Astrocyte of the hippocampus (primary cell): ENCODE measurements around the gene MYRF.

Experiments
- DNase-seq: peaks from one replicate; pipeline ENCODE4 v3.0.0; 2011; ENCODE audit warnings: low read depth, low spot score

Gene MYRF

GRCh38 chr11:61739413-61739812, 13.0 kb upstream of the MYRF start:
- DNase-seq = no peak

- no peak for DNase-seq
Measured at GRCh38 chr11:61739966-61740365, 12.5 kb upstream of the MYRF start.

GRCh38 chr11:61742391-61742790, 10.0 kb upstream of the MYRF start:
- no peak for DNase-seq

- DNase-seq = no peak
Measured at GRCh38 chr11:61743486-61744095, 8.8 kb upstream of the MYRF start.

- DNase-seq = no peak
Measured at GRCh38 chr11:61744181-61744580, 8.3 kb upstream of the MYRF start.

- DNase-seq = no peak
Measured at GRCh38 chr11:61744609-61745156, 7.8 kb upstream of the MYRF start.

- no peak for DNase-seq
Measured at GRCh38 chr11:61745781-61746441, 6.5 kb upstream of the MYRF start.

GRCh38 chr11:61746442-61747191, 5.8 kb upstream of the MYRF start:
- DNase-seq = no peak

GRCh38 chr11:61747192-61747966, 5.1 kb upstream of the MYRF start:
- peak; percentile 82 for DNase-seq

GRCh38 chr11:61747967-61748285, 4.5 kb upstream of the MYRF start:
- DNase-seq = no peak

GRCh38 chr11:61749591-61750217, 2.7 kb upstream of the MYRF start:
- DNase-seq = no peak

GRCh38 chr11:61750631-61751273, 1.7 kb upstream of the MYRF start:
- DNase-seq = no peak

- DNase-seq = no peak
Measured at GRCh38 chr11:61751384-61751783, 1.1 kb upstream of the MYRF start.

- DNase-seq = no peak
Measured at GRCh38 chr11:61752925-61753521, 587 bp downstream of the MYRF start.

- DNase-seq = no peak
Measured at GRCh38 chr11:61753672-61754071, 1.2 kb downstream of the MYRF start.

- DNase-seq = peak; percentile 87
Measured at GRCh38 chr11:61754534-61755482, 2.4 kb downstream of the MYRF start.

- DNase-seq = no peak
Measured at GRCh38 chr11:61756147-61756451, 3.7 kb downstream of the MYRF start.

GRCh38 chr11:61756452-61757212, 4.2 kb downstream of the MYRF start:
- peak; percentile 56 for DNase-seq
